SK-N-SH treated with all-trans-retinoic acid at 6 μM for 48 hours (cell line): Measurements from ENCODE around the gene IL1R2.

Source experiments
- ATAC-seq: fragments of 200-7000 bp; cut with Tn5 transposase; 3 replicates; pipeline ENCODE4 v1.9.1; 2020; ENCODE audit warnings: mild to moderate bottlenecking, moderate library complexity
- ARNTL ChIP-seq: fragments of 450-650 bp; formaldehyde crosslinking; IDR thresholded peaks from 2 replicates; pipeline ENCODE4 v1.5.0; 2020; ENCODE audit warnings: low read depth, mild to moderate bottlenecking, moderate library complexity, borderline replicate concordance
- BACH2 ChIP-seq: fragments of 250-450 bp; sonication (Bioruptor Pico); IDR thresholded peaks from 2 replicates; pipeline ENCODE4 v1.9.0; 2021; ENCODE audit warnings: mild to moderate bottlenecking, borderline replicate concordance
- CSDC2 ChIP-seq: fragments of 250-450 bp; sonication (Bioruptor Pico); IDR thresholded peaks from 2 replicates; pipeline ENCODE4 v1.5.0; 2020; ENCODE audit warnings: mild to moderate bottlenecking, moderate library complexity
- ESRRG ChIP-seq: fragments of 250-450 bp; sonication (Bioruptor Pico); IDR thresholded peaks from 2 replicates; pipeline ENCODE4 v1.6.1; 2021; ENCODE audit warnings: mild to moderate bottlenecking
- GLIS3 ChIP-seq: fragments of 250-450 bp; sonication (Bioruptor Pico); IDR thresholded peaks from 2 replicates; pipeline ENCODE4 v1.5.0; 2020; ENCODE audit warnings: mild to moderate bottlenecking, moderate library complexity
- ISL1 ChIP-seq: fragments of 250-450 bp; sonication (Bioruptor Pico); IDR thresholded peaks from 2 replicates; pipeline ENCODE4 v2.1.2; 2022; ENCODE audit warnings: mild to moderate bottlenecking, moderate library complexity
- OSR1 ChIP-seq: fragments of 250-450 bp; sonication (Bioruptor Pico); IDR thresholded peaks from 2 replicates; pipeline ENCODE4 v1.8.0; 2022; ENCODE audit warnings: moderate library complexity, mild to moderate bottlenecking, inconsistent platforms
- RARB ChIP-seq: fragments of 250-450 bp; sonication (Bioruptor Pico); IDR thresholded peaks from 2 replicates; pipeline ENCODE4 v1.8.0; 2021; ENCODE audit warnings: mild to moderate bottlenecking, moderate library complexity
- SNAI2 ChIP-seq: fragments of 250-450 bp; sonication (Bioruptor Pico); IDR thresholded peaks from 2 replicates; pipeline ENCODE4 v1.5.0; 2020; ENCODE audit warnings: mild to moderate bottlenecking, moderate library complexity
- TCF4 ChIP-seq: fragments of 250-450 bp; sonication (Bioruptor Pico); IDR thresholded peaks from 2 replicates; pipeline ENCODE4 v1.8.0; 2021; ENCODE audit warnings: mild to moderate bottlenecking, moderate library complexity, borderline replicate concordance
- TOX ChIP-seq: fragments of 250-450 bp; sonication (Bioruptor Pico); IDR thresholded peaks from 2 replicates; pipeline ENCODE4 v1.8.0; 2021; ENCODE audit warnings: mild to moderate bottlenecking, moderate library complexity, borderline replicate concordance
- ZC3H10 ChIP-seq: fragments of 250-450 bp; sonication (Bioruptor Pico); IDR thresholded peaks from 2 replicates; pipeline ENCODE4 v1.5.1; 2021; ENCODE audit warnings: mild to moderate bottlenecking, moderate library complexity
- ZFP3 ChIP-seq: fragments of 250-450 bp; sonication (Bioruptor Pico); IDR thresholded peaks from 2 replicates; pipeline ENCODE4 v1.5.0; 2020; ENCODE audit warnings: mild to moderate bottlenecking, moderate library complexity
- ZFP30 ChIP-seq: fragments of 450-650 bp; formaldehyde crosslinking; IDR thresholded peaks from 2 replicates; pipeline ENCODE4 v1.5.0; 2022; ENCODE audit warnings: mild to moderate bottlenecking, moderate library complexity
- ZNF70 ChIP-seq: fragments of 450-650 bp; formaldehyde crosslinking; IDR thresholded peaks from 2 replicates; pipeline ENCODE4 v1.5.0; 2020; ENCODE audit warnings: mild to moderate bottlenecking, moderate library complexity
- ZNF8 ChIP-seq: fragments of 450-650 bp; formaldehyde crosslinking; IDR thresholded peaks from 2 replicates; pipeline ENCODE4 v1.5.0; 2020; ENCODE audit warnings: mild to moderate bottlenecking, moderate library complexity
- TF ChIP-seq, protein P1 (sequence below): fragments of 250-450 bp; sonication (Bioruptor Pico); IDR thresholded peaks from 2 replicates; pipeline ENCODE4 v1.5.1; 2020; ENCODE audit warnings: low read depth, mild to moderate bottlenecking, moderate library complexity
- TF ChIP-seq, protein P2 (sequence below): fragments of 250-450 bp; sonication (Bioruptor Pico); IDR thresholded peaks from 2 replicates; pipeline ENCODE4 v1.5.0; 2020; ENCODE audit warnings: mild to moderate bottlenecking, moderate library complexity
- TF ChIP-seq, protein P3 (sequence below): fragments of 250-450 bp; sonication (Bioruptor Pico); IDR thresholded peaks from 2 replicates; pipeline ENCODE4 v1.5.1; 2021; ENCODE audit warnings: mild to moderate bottlenecking, moderate library complexity
- TF ChIP-seq, protein P4 (sequence below): fragments of 250-450 bp; sonication (Bioruptor Pico); IDR thresholded peaks from 2 replicates; pipeline ENCODE4 v1.8.0; 2021; ENCODE audit warnings: low read depth, mild to moderate bottlenecking, moderate library complexity, borderline replicate concordance

Gene IL1R2

DNA sequence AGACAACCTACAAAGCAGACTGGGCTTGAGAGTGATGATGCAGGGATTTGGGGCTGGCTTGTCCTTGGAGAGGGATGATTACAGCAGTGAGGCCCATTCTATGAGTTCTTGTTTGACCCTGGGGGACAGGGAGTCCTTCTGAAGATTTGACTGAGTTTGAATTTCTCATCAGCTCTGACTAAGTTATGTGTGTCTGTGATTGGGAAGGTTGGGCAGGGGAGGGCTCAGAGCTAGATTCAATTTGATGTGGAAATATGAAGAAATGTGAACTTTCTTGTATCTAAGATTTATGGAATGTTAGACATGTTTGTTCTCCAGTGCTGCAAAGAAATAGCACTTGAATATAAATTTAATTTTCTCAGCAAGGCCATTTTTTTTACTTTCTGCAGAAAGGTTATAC is 19.9 kb upstream of the IL1R2 start:
- no peak for TF ChIP-seq ZFP3 (CRISPR knock-in tag)
- TF ChIP-seq ISL1 (CRISPR knock-in tag): no peak
- TF ChIP-seq GLIS3 (CRISPR knock-in tag): no peak
- TF ChIP-seq ARNTL: no peak
- TF ChIP-seq OSR1 (CRISPR knock-in tag): no peak
- no peak for TF ChIP-seq BACH2 (CRISPR knock-in tag)
- no peak for TF ChIP-seq SNAI2
- TF ChIP-seq TCF4 (CRISPR knock-in tag): no peak
- TF ChIP-seq, protein P1, sequence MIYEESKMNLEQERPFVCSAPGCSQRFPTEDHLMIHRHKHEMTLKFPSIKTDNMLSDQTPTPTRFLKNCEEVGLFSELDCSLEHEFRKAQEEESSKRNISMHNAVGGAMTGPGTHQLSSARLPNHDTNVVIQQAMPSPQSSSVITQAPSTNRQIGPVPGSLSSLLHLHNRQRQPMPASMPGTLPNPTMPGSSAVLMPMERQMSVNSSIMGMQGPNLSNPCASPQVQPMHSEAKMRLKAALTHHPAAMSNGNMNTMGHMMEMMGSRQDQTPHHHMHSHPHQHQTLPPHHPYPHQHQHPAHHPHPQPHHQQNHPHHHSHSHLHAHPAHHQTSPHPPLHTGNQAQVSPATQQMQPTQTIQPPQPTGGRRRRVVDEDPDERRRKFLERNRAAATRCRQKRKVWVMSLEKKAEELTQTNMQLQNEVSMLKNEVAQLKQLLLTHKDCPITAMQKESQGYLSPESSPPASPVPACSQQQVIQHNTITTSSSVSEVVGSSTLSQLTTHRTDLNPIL (CRISPR knock-in tag): no peak
- TF ChIP-seq TOX (CRISPR knock-in tag): no peak
- no peak for TF ChIP-seq ZNF8 (CRISPR knock-in tag)
- TF ChIP-seq, protein P2, sequence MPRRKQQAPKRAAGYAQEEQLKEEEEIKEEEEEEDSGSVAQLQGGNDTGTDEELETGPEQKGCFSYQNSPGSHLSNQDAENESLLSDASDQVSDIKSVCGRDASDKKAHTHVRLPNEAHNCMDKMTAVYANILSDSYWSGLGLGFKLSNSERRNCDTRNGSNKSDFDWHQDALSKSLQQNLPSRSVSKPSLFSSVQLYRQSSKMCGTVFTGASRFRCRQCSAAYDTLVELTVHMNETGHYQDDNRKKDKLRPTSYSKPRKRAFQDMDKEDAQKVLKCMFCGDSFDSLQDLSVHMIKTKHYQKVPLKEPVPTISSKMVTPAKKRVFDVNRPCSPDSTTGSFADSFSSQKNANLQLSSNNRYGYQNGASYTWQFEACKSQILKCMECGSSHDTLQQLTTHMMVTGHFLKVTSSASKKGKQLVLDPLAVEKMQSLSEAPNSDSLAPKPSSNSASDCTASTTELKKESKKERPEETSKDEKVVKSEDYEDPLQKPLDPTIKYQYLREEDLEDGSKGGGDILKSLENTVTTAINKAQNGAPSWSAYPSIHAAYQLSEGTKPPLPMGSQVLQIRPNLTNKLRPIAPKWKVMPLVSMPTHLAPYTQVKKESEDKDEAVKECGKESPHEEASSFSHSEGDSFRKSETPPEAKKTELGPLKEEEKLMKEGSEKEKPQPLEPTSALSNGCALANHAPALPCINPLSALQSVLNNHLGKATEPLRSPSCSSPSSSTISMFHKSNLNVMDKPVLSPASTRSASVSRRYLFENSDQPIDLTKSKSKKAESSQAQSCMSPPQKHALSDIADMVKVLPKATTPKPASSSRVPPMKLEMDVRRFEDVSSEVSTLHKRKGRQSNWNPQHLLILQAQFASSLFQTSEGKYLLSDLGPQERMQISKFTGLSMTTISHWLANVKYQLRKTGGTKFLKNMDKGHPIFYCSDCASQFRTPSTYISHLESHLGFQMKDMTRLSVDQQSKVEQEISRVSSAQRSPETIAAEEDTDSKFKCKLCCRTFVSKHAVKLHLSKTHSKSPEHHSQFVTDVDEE (CRISPR knock-in tag): no peak
- TF ChIP-seq RARB: no peak
- TF ChIP-seq, protein P3, sequence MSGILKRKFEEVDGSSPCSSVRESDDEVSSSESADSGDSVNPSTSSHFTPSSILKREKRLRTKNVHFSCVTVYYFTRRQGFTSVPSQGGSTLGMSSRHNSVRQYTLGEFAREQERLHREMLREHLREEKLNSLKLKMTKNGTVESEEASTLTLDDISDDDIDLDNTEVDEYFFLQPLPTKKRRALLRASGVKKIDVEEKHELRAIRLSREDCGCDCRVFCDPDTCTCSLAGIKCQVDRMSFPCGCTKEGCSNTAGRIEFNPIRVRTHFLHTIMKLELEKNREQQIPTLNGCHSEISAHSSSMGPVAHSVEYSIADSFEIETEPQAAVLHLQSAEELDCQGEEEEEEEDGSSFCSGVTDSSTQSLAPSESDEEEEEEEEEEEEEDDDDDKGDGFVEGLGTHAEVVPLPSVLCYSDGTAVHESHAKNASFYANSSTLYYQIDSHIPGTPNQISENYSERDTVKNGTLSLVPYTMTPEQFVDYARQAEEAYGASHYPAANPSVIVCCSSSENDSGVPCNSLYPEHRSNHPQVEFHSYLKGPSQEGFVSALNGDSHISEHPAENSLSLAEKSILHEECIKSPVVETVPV (CRISPR knock-in tag): no peak
- no peak for TF ChIP-seq ZC3H10
- TF ChIP-seq ESRRG (CRISPR knock-in tag): no peak
- TF ChIP-seq CSDC2 (CRISPR knock-in tag): no peak
- no peak for ATAC-seq

DNA sequence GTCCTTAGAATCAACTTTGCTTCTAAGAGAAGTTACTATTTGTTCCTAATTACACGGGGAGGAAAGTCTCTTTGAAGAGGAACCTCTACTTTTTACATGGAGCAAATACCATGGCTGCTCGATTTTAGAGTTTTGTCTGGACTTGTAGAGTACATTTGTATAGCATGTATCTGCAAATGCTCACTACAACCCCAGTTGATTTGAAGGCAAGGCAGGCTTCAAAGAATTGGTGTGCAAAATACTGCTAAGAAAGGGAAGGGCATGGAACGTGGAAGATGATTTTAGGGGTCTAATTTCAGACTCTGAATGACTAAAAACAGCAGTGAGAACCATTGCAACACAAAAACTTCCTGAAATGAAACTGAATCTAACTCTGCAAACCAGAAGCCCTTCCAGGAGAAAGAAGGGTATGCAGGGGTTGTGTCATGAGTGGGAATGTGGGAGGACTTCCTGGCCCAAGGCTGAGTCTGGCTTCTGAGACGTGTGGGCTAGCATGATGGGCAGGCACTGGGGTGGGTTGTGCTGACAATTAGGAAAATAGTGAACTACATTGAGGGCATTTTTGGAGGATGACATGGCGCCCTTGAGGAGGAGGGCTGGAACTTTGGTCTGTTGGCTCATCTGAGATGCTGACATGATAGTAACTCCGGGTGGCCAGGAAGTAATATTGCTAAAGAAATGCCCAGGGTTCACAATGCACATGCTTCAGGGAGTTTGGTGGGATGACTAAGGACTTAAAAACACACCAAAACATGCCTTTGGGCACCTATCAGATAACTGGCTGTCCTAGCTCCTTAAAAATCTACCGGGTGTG is 18.9 kb upstream of the IL1R2 start:
- ATAC-seq: no peak
- TF ChIP-seq, protein P2 (CRISPR knock-in tag): no peak

DNA sequence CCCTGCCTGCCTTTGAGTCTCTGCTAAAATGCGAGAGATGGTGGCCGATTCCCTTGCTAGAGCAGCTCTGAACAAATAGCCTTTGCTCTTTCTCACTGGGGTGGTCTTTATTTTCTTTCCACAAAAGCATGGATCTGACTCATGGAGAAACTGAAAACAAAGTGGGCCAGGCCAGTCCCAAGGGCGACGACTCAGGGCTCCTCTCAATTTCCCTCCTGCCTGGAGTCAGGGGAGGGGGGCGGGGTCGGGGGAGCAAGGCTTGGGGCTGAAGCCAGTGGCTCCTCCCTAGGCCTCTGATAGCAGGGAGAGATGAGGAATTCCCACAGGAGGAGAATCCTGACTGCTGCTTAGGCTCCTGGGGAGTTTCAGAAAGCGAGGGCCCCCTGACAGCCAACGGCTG is 17.1 kb upstream of the IL1R2 start:
- no peak for ATAC-seq
- TF ChIP-seq BACH2 (CRISPR knock-in tag) (no peak), ZFP30 (CRISPR knock-in tag) (no peak), OSR1 (CRISPR knock-in tag) (no peak), ZNF70 (CRISPR knock-in tag) (no peak), ARNTL (no peak)
- TF ChIP-seq, protein P4, sequence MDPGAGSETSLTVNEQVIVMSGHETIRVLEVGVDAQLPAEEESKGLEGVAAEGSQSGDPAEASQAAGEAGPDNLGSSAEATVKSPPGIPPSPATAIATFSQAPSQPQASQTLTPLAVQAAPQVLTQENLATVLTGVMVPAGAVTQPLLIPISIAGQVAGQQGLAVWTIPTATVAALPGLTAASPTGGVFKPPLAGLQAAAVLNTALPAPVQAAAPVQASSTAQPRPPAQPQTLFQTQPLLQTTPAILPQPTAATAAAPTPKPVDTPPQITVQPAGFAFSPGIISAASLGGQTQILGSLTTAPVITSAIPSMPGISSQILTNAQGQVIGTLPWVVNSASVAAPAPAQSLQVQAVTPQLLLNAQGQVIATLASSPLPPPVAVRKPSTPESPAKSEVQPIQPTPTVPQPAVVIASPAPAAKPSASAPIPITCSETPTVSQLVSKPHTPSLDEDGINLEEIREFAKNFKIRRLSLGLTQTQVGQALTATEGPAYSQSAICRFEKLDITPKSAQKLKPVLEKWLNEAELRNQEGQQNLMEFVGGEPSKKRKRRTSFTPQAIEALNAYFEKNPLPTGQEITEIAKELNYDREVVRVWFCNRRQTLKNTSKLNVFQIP: no peak
- TF ChIP-seq, protein P1 (CRISPR knock-in tag): no peak
- TF ChIP-seq, all 23 proteins: peak for 0
